Ascending aorta (tissue), 2 donors: ENCODE results near the gene PRDM2. TPM values are rescaled to one million over a fixed set of nuclear protein-coding genes. Genes with fewer than 3 reads are reported as not detected.

Experiments used
- DNase-seq, 2 donors: peaks; one replicate each; pipeline ENCODE4 v3.0.0-alpha.2; 2019; ENCODE audit warnings: low spot score in 2 of 2
- H3K27ac ChIP-seq, 2 donors: fragments of 200-600 bp; sonication (generic); one replicate each; pipeline ENCODE4 v1.5.1; 2016 to 2017; ENCODE audit warnings: mild to moderate bottlenecking in 1 of 2
- H3K27me3 ChIP-seq: fragments of 200-600 bp; sonication (generic); one replicate; pipeline ENCODE4 v1.5.1; 2017
- H3K36me3 ChIP-seq, 2 donors: fragments of 200-600 bp; sonication (generic); one replicate each; pipeline ENCODE4 v1.5.1; 2016
- H3K4me1 ChIP-seq, 2 donors: fragments of 200-600 bp; sonication (generic); one replicate each; pipeline ENCODE4 v1.5.1; 2016 to 2017; ENCODE audit warnings: mild to moderate bottlenecking in 1 of 2
- H3K4me3 ChIP-seq, 2 donors: fragments of 200-600 bp; sonication (generic); one replicate each; pipeline ENCODE4 v1.5.1; 2016 to 2017; ENCODE audit warnings: mild to moderate bottlenecking in 1 of 2
- H3K9me3 ChIP-seq, 2 donors: fragments of 200-600 bp; sonication (generic); one replicate each; pipeline ENCODE4 v1.5.1; 2016
- CTCF ChIP-seq, 3 experiments: fragments of 200-600 bp in 2 of 3; fragments of 450-650 bp in 1 of 3; sonication (generic) in 2 of 3; IDR thresholded peaks; one replicate each; pipeline ENCODE4 v1.5.1; 2016 to 2019; ENCODE audit warnings: antibody characterized with exemption in 3 of 3, mild to moderate bottlenecking in 1 of 3, moderate library complexity in 1 of 3
- intact Hi-C: fragments of 100-400 bp; cut with DNase I; formaldehyde crosslinking; loops from one replicate; pipeline ENCODE4 v1.15.1; 2023
- total RNA-seq: library from RNA; depleted of rRNA; stranded (reverse); fragments of >200 nt; gene quantifications from one replicate; pipeline ENCODE4 v1.1.0, GENCODE V29; 2016

PRDM2 gene
- total RNA-seq, 1 donor from 2014 or later = 27.2 TPM

GRCh38 chr1:13723810-13724209 is 23.8 kb downstream of the PRDM2 start:
- Histone ChIP-seq H3K4me1 (no peaks in the 10 kb centered on the region), H3K27ac (no peak overlapping the region), H3K27me3 (no peaks in the 10 kb centered on the region), H3K9me3 (no peaks in the 10 kb centered on the region), H3K4me3 (no peak overlapping the region), H3K36me3 (no peaks in the 10 kb centered on the region)
- intact Hi-C loops = no loop called here
- DNase-seq = no peak
- TF ChIP-seq CTCF (IDR thresholded peaks at IDR 0.05) = no peak

DNA sequence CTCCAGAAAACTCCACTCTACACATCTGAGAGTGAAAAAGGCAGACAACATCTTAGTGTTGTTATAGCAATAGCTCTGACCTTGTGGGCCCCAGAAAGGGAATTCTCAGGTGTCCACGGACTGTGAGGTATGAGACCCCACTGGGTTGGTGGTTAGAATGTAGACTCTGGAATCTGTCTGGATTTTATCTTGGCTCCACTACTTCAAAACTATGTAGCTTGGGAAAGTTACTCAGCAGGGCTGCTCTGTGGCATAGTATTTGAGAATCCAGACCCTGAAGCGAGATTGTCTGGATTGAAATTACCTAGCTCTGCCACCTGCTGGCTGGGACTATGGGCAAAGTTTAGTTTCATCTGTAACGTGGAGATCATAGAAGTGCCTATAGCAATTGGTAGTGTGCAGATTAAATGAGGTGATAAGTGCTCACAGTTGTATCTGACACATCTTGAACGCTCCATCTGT is 25.8 kb downstream of the PRDM2 start:
- intact Hi-C loops = loop anchor here (5.0 kb wide), 1 partner anchor 58 kb away; no protein-coding TSS in a partner anchor
- Histone ChIP-seq H3K36me3 (no peaks in the 10 kb centered on the region), H3K4me1 (no peaks in the 10 kb centered on the region), H3K27me3 (no peaks in the 10 kb centered on the region), H3K27ac (no peak overlapping the region), H3K9me3 (no peaks in the 10 kb centered on the region), H3K4me3 (no peak overlapping the region)
- TF ChIP-seq CTCF (IDR thresholded peaks at IDR 0.05) = peak in 2 of 3 experiments; percentile 18 to 31
- DNase-seq = no peak

GRCh38 chr1:13728091-13728715 is 28.2 kb downstream of the PRDM2 start:
- no peak overlapping the region for H3K27ac ChIP-seq
- intact Hi-C loops = loop anchor here (5.0 kb wide), 1 partner anchor 61 kb away; no protein-coding TSS in a partner anchor
- no peak overlapping the region for H3K4me3 ChIP-seq

GRCh38 chr1:13730291-13730690 is 30.3 kb downstream of the PRDM2 start:
- Histone ChIP-seq H3K9me3 (no peaks in the 10 kb centered on the region), H3K27ac (no peak overlapping the region), H3K4me3 (no peak overlapping the region), H3K36me3 (no peaks in the 10 kb centered on the region), H3K4me1 (peaks cover 0 to 14% of the 10 kb centered on the region in 2 donors), H3K27me3 (no peaks in the 10 kb centered on the region)
- no peak for TF ChIP-seq CTCF (IDR thresholded peaks at IDR 0.05)
- no peak for DNase-seq
- intact Hi-C loops = no loop called here

More at GRCh38 chr1:13728091-13728715, 28.2 kb downstream of the PRDM2 start:
- Histone ChIP-seq H3K36me3 (no peaks in the 10 kb centered on the region), H3K9me3 (no peaks in the 10 kb centered on the region), H3K27me3 (no peaks in the 10 kb centered on the region), H3K4me1 (peaks cover 0 to 3% of the 10 kb centered on the region in 2 donors)
- TF ChIP-seq CTCF (IDR thresholded peaks at IDR 0.05) = no peak
- DNase-seq = no peak

- no peak overlapping the region for H3K27ac ChIP-seq
- peak; percentile 25 to 67 for DNase-seq
- H3K4me1 ChIP-seq = peaks cover 0 to 14% of the 10 kb centered on the region in 2 donors
- H3K27me3 ChIP-seq = no peaks in the 10 kb centered on the region
- H3K9me3 ChIP-seq = no peaks in the 10 kb centered on the region
- no peak overlapping the region for H3K4me3 ChIP-seq
- TF ChIP-seq CTCF (IDR thresholded peaks at IDR 0.05) = no peak
- H3K36me3 ChIP-seq = no peaks in the 10 kb centered on the region
- intact Hi-C loops = no loop called here
Observed at GRCh38 chr1:13730751-13731482, 30.9 kb downstream of the PRDM2 start.
